ENCODE results near the gene TWIST2. TPM values are rescaled to one million over a fixed set of nuclear protein-coding genes. Genes with fewer than 3 reads are reported as not detected.

The TWIST2 gene
- total RNA-seq, 2 experiments from 2014 or later, result not detected

GRCh38 chr2:238879621-238880377, 31.9 kb downstream of the TWIST2 start:
- CTCF ChIA-PET, result no interaction called here
- no peaks in the 10 kb centered on the region for H3K4me1 Mint-ChIP-seq (ENCODE audit: low read depth)
- POLR2A ChIA-PET, result no interaction called here
- intact Hi-C loops (cut with micrococcal nuclease), result no loop called here
- H3K36me3 Mint-ChIP-seq (ENCODE audit: low read depth), result no peaks in the 10 kb centered on the region
- DNase-seq, result peak; percentile 24
- TF ChIP-seq CTCF (IDR thresholded peaks at IDR 0.05), result no peak
- H3K27ac Mint-ChIP-seq, result no peak overlapping the region
- peaks cover 11% of the 10 kb centered on the region for H3K27me3 Mint-ChIP-seq
- H3K9me3 Mint-ChIP-seq, result peaks cover 6% of the 10 kb centered on the region
- H3K4me3 Mint-ChIP-seq, result no peak overlapping the region
- ATAC-seq, result peak; percentile 43

- H3K9me3 Mint-ChIP-seq, result peaks cover 6% of the 10 kb centered on the region
- ATAC-seq (peak; percentile 76), DNase-seq (peak; percentile 28)
- no peak overlapping the region for H3K27ac Mint-ChIP-seq
- no peak for TF ChIP-seq CTCF (IDR thresholded peaks at IDR 0.05)
- no peaks in the 10 kb centered on the region for H3K36me3 Mint-ChIP-seq (ENCODE audit: low read depth)
- ChIA-PET CTCF (no interaction called here), POLR2A (no interaction called here)
- H3K4me1 Mint-ChIP-seq (ENCODE audit: low read depth), result no peaks in the 10 kb centered on the region
- H3K27me3 Mint-ChIP-seq, result peaks cover 12% of the 10 kb centered on the region
- intact Hi-C loops (cut with micrococcal nuclease), result no loop called here
- no peak overlapping the region for H3K4me3 Mint-ChIP-seq
Measured at GRCh38 chr2:238881353-238882081, 33.6 kb downstream of the TWIST2 start.

GRCh38 chr2:238882082-238882755, 34.3 kb downstream of the TWIST2 start:
- Mint-ChIP-seq H3K36me3 (ENCODE audit: low read depth) (no peaks in the 10 kb centered on the region), H3K4me3 (no peak overlapping the region), H3K27ac (no peak overlapping the region), H3K4me1 (ENCODE audit: low read depth) (no peaks in the 10 kb centered on the region), H3K27me3 (peaks cover 12% of the 10 kb centered on the region), H3K9me3 (peaks cover 6% of the 10 kb centered on the region)
- DNase-seq, result no peak
- peak; percentile 2 for ATAC-seq
- CTCF ChIA-PET, result no interaction called here
- POLR2A ChIA-PET, result no interaction called here
- intact Hi-C loops (cut with micrococcal nuclease), result no loop called here
- TF ChIP-seq CTCF (IDR thresholded peaks at IDR 0.05), result no peak

GRCh38 chr2:238883421-238883901, 35.6 kb downstream of the TWIST2 start:
- ATAC-seq (no peak), DNase-seq (no peak)
- ChIA-PET CTCF (no interaction called here), POLR2A (no interaction called here)
- Mint-ChIP-seq H3K9me3 (no peaks in the 10 kb centered on the region), H3K27ac (no peak overlapping the region), H3K4me1 (ENCODE audit: low read depth) (no peaks in the 10 kb centered on the region), H3K4me3 (no peak overlapping the region), H3K27me3 (peaks cover 12% of the 10 kb centered on the region), H3K36me3 (ENCODE audit: low read depth) (no peaks in the 10 kb centered on the region)
- intact Hi-C loops (cut with micrococcal nuclease), result no loop called here
- TF ChIP-seq CTCF (IDR thresholded peaks at IDR 0.05), result no peak

Measured in activated CD8-positive, alpha-beta T cell treated with anti-CD3 and anti-CD28 coated beads for 36 hours (primary cell).